HL-60 (cell line): ENCODE data around the gene IRAG1.

Experiments used
- DNase-seq, 2 experiments: peaks; one replicate each; pipeline ENCODE4 v3.0.0-alpha.2; 2010 to 2020; ENCODE audit warnings: low read depth in 1 of 2, low spot score in 1 of 2
- H3K27ac ChIP-seq: fragments of 250-450 bp; sonication (Bioruptor Pico); replicated peaks from 2 replicates; pipeline ENCODE4 v1.5.1; 2020; ENCODE audit warnings: mild to moderate bottlenecking, moderate library complexity
- H3K27me3 ChIP-seq: fragments of 250-450 bp; sonication (Bioruptor Pico); 2 replicates; pipeline ENCODE4 v1.5.1; 2021; ENCODE audit warnings: mild to moderate bottlenecking, moderate library complexity; ENCODE audit not compliant: insufficient read depth, poor library complexity, severe bottlenecking
- H3K4me3 ChIP-seq: replicated peaks from 2 replicates; pipeline ENCODE4 v1.5.1; 2011; ENCODE audit warnings: mild to moderate bottlenecking, control low read depth, low read length; ENCODE audit not compliant: insufficient read depth
- GABPA ChIP-seq: IDR thresholded peaks from 2 replicates; pipeline ENCODE4 v1.6.1; 2012; ENCODE audit warnings: low read depth
- POLR2AphosphoS5 ChIP-seq: IDR thresholded peaks from 2 replicates; pipeline ENCODE4 v1.6.1; 2012; ENCODE audit warnings: low read depth
- SPI1 ChIP-seq: IDR thresholded peaks from 2 replicates; pipeline ENCODE4 v1.6.1; 2012; ENCODE audit warnings: low read depth, mild to moderate bottlenecking, borderline replicate concordance
- TF ChIP-seq, protein P1 (sequence below): IDR thresholded peaks from one replicate; pipeline ENCODE4 v1.5.1; 2011; ENCODE audit warnings: low read length, control low read depth, inconsistent platforms; ENCODE audit not compliant: insufficient read depth
- TF ChIP-seq, protein P2 (sequence below): IDR thresholded peaks from 2 replicates; pipeline ENCODE4 v1.6.1; 2012; ENCODE audit warnings: low read depth; ENCODE audit not compliant: insufficient replicate concordance

IRAG1 gene

DNA sequence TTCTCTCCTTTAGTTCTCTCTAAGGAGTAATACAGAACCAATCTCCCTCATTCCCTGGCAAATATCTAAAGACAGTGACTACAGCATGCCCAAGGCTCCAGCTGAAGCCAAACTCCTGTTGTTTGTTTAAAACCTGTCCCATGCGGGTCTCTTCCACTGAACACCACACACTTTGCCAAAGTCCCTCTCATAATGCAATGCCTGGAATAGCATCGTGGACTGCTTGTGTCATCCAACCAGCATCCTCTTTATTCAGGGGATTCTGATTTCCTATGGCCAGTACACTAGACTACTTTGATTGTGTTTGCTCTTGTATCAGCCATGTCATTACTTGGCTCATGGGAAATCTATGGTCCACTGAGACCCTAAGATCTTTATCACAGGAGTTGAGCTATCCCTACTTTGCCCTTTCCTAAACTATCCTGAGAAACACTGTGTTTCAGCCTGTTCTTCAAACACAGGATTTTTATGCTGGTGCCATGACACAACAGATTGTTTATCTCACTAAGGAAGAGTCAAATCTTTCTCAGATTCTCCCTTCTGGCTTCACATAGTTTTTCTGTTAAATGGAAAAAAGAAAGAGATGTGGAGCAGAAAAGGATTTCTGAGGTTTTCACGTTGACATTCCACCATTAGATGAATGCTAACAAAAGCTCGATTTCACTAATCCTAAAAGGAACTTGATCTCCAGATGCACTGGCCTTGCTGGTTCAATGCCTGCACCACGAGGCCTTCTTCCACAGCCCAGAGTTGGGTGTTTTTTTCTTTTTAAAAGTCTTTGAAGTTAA is 15.9 kb upstream of the IRAG1 start:
- DNase-seq = no peak
- no peak overlapping the region for H3K27ac ChIP-seq
- TF ChIP-seq, protein P1, sequence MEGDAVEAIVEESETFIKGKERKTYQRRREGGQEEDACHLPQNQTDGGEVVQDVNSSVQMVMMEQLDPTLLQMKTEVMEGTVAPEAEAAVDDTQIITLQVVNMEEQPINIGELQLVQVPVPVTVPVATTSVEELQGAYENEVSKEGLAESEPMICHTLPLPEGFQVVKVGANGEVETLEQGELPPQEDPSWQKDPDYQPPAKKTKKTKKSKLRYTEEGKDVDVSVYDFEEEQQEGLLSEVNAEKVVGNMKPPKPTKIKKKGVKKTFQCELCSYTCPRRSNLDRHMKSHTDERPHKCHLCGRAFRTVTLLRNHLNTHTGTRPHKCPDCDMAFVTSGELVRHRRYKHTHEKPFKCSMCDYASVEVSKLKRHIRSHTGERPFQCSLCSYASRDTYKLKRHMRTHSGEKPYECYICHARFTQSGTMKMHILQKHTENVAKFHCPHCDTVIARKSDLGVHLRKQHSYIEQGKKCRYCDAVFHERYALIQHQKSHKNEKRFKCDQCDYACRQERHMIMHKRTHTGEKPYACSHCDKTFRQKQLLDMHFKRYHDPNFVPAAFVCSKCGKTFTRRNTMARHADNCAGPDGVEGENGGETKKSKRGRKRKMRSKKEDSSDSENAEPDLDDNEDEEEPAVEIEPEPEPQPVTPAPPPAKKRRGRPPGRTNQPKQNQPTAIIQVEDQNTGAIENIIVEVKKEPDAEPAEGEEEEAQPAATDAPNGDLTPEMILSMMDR = no peak
- TF ChIP-seq POLR2AphosphoS5 (no peak), GABPA (no peak), SPI1 (no peak)
- TF ChIP-seq, protein P2, sequence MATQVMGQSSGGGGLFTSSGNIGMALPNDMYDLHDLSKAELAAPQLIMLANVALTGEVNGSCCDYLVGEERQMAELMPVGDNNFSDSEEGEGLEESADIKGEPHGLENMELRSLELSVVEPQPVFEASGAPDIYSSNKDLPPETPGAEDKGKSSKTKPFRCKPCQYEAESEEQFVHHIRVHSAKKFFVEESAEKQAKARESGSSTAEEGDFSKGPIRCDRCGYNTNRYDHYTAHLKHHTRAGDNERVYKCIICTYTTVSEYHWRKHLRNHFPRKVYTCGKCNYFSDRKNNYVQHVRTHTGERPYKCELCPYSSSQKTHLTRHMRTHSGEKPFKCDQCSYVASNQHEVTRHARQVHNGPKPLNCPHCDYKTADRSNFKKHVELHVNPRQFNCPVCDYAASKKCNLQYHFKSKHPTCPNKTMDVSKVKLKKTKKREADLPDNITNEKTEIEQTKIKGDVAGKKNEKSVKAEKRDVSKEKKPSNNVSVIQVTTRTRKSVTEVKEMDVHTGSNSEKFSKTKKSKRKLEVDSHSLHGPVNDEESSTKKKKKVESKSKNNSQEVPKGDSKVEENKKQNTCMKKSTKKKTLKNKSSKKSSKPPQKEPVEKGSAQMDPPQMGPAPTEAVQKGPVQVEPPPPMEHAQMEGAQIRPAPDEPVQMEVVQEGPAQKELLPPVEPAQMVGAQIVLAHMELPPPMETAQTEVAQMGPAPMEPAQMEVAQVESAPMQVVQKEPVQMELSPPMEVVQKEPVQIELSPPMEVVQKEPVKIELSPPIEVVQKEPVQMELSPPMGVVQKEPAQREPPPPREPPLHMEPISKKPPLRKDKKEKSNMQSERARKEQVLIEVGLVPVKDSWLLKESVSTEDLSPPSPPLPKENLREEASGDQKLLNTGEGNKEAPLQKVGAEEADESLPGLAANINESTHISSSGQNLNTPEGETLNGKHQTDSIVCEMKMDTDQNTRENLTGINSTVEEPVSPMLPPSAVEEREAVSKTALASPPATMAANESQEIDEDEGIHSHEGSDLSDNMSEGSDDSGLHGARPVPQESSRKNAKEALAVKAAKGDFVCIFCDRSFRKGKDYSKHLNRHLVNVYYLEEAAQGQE = no peak
- no peak overlapping the region for H3K4me3 ChIP-seq
- no peaks in the 10 kb centered on the region for H3K27me3 ChIP-seq

DNA sequence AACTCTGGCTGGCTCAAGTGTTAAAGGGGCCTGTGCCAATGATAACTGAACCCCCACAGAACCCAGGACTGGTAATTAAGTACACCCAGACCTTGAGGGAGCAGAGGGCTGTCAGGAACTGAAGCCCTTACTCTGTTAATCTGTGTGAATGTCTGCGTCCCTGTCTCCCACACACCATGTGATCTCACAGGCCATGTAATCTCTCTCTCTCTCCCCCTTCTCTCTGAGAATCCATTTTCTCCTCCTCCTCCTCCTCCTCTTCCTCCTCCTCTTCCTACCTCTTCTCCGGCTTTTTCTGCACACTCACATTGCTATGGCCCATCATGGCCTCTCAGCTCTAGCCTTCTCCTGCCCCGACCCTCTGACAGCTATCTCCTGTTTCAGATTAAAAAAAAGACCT is 14.6 kb upstream of the IRAG1 start:
- Histone ChIP-seq H3K27me3 (no peaks in the 10 kb centered on the region), H3K27ac (no peak overlapping the region), H3K4me3 (no peak overlapping the region)
- TF ChIP-seq, protein P1 = no peak
- DNase-seq = no peak

DNA sequence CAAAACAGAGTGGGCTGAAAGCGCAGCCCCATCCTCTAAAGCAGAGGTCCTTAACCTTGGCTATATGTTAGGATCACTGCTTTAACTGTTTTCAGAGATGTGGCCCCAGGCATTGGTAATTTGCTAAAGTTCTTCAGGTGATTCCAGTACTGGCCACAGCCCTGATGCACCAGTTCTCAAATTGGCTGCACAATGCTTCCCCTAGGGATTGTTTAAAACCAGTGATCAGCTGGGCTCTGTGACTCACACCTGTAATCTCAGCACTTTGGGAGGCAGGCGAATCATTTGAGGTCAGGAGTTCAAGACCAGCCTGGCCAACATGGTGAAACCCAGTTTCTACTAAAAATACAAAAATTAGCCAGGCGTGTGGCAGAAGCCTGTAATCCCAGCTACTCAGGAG is 8.4 kb upstream of the IRAG1 start:
- H3K27ac ChIP-seq = no peak overlapping the region
- H3K27me3 ChIP-seq = no peaks in the 10 kb centered on the region
- H3K4me3 ChIP-seq = no peak overlapping the region
- no peak for DNase-seq
- no peak for TF ChIP-seq POLR2AphosphoS5
- TF ChIP-seq, protein P1 = no peak
- TF ChIP-seq SPI1 = no peak
- TF ChIP-seq, protein P2 = no peak
- no peak for TF ChIP-seq GABPA

DNA sequence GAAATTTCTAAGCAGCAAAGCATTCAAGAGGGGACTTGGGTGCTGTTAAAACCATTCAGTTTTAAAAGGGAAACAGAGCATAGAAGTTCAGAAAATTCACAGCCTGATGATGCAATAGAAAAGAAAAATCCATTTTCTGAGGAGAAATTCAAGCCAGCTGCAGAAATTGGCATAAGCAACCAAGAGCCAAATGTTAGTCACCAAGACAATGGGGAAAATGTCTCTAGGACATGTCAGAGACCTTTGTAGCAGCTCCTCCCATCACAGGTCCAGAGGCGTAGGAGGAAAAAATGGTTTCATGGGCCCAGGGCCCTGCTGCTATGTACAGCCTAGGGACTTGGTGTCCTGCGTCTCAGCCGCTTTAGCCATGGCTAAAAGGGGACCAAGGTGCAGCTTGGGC is 5.5 kb upstream of the IRAG1 start:
- no peak overlapping the region for H3K27ac ChIP-seq
- TF ChIP-seq POLR2AphosphoS5 (no peak), GABPA (no peak), SPI1 (no peak)
- TF ChIP-seq, protein P1 = no peak
- TF ChIP-seq, protein P2 = no peak
- no peaks in the 10 kb centered on the region for H3K27me3 ChIP-seq
- no peak for DNase-seq
- no peak overlapping the region for H3K4me3 ChIP-seq
